Activated naive CD4-positive, alpha-beta T cell treated with anti-CD3 and anti-CD28 coated beads, Interleukin-2, amount 50 U/mL, for 72 hours (primary cell): Measurements from ENCODE around the gene SMIM44. TPM values are rescaled to one million over a fixed set of nuclear protein-coding genes. Genes with fewer than 3 reads are reported as not detected.
A peak's percentile ranks its signal among the peaks of the same experiment; 100 is the strongest.

Experiments used
- ATAC-seq, 2 donors: fragments of 150-1000 bp; cut with Tn5 transposase; 2 replicates each; pipeline ENCODE4 v1.10.0; 2021; ENCODE audit warnings: mild to moderate bottlenecking in 2 of 2, moderate library complexity in 2 of 2
- DNase-seq, 2 donors: peaks; one replicate each; pipeline ENCODE4 v3.0.0; 2021 to 2022; ENCODE audit warnings: low spot score in 2 of 2
- H3K27ac Mint-ChIP-seq, 2 donors: one replicate each; pipeline ENCODE4 v1.8.0; 2022; ENCODE audit warnings: mild to moderate bottlenecking in 2 of 2, mixed read lengths in 2 of 2
- H3K36me3 Mint-ChIP-seq, 2 donors: one replicate each; pipeline ENCODE4 v1.8.0; 2022; ENCODE audit warnings: mixed read lengths in 2 of 2
- H3K9me3 Mint-ChIP-seq, 2 donors: one replicate each; pipeline ENCODE4 v1.8.0; 2022; ENCODE audit warnings: mixed read lengths in 2 of 2
- total RNA-seq, 2 donors: library from RNA; stranded (reverse); gene quantifications; one replicate each; pipeline ENCODE4 v1.2.3, GENCODE V29; 2022

Gene SMIM44
- total RNA-seq, 2 donors from 2014 or later = not detected

DNA sequence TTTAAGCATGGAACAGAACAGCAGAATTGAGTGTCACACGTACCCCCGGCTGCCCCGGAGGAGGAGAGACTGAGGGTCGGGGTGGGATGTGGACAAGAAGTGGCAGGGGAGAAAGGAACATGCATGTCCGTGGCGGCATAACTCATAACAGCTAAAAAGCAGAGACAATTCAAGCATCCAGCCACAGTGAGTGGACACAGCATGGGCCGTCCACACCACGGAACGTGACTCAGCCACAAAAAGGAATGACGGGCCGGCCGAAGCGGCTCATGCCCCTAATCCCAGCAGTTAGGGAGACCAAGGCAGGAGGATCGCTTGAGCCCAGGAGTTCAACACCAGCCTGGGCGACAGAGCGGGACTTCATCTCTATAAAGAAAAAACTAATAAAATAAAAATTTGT, 9.7 kb upstream of the SMIM44 start:
- no peaks in the 10 kb centered on the region for H3K9me3 Mint-ChIP-seq
- H3K27ac Mint-ChIP-seq = peak overlapping the region in 1 of 2 donors; percentile 71
- ATAC-seq = no peak
- no peak for DNase-seq
- H3K36me3 Mint-ChIP-seq = no peaks in the 10 kb centered on the region

DNA sequence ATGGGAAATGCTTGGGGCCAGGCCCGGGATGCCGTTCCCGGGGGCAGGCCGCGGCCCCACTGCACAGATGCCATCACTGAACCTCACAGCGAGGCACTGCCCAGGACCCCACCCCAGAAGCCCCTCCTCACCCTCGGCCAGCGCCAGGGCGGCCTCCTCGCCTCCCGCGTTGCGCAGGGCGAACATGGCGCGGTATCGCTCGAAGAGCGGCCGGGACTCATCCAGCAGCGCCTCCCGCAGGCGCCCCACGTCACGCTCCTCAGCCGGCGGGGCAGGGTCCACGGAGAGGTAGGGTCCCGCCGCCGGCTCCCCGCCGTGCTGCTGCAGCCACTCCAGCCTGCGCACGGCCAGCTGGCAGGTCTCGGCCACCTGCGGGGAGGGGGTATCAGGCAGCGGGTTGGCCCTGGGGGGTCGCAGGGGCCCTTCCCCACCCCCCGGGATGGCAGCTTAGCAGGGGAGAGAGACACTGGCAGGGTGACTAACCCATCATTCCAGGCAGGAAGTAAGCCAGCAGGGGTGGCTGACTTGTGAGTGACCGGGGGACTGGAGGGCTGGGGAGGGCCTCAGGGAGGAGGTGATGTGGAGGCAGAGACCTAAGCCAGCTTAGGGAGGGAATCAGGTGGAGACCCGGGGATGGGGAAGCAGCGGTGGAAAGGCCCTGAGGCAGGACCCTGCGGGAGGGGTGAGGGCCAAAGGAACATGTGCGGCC, 9.0 kb upstream of the SMIM44 start:
- Mint-ChIP-seq H3K27ac (no peak overlapping the region), H3K9me3 (no peaks in the 10 kb centered on the region), H3K36me3 (no peaks in the 10 kb centered on the region)
- DNase-seq (no peak), ATAC-seq (no peak)

GRCh38 chr19:3491396-3492119, 8.3 kb upstream of the SMIM44 start:
- H3K27ac Mint-ChIP-seq = no peak overlapping the region
- no peaks in the 10 kb centered on the region for H3K36me3 Mint-ChIP-seq
- no peaks in the 10 kb centered on the region for H3K9me3 Mint-ChIP-seq

GRCh38 chr19:3482507-3483225, 575 bp downstream of the SMIM44 start:
- Mint-ChIP-seq H3K27ac (no peak overlapping the region), H3K9me3 (no peaks in the 10 kb centered on the region), H3K36me3 (no peaks in the 10 kb centered on the region)
- ATAC-seq (no peak), DNase-seq (no peak)

More at GRCh38 chr19:3491396-3492119, 8.3 kb upstream of the SMIM44 start:
- ATAC-seq (no peak), DNase-seq (no peak)

DNA sequence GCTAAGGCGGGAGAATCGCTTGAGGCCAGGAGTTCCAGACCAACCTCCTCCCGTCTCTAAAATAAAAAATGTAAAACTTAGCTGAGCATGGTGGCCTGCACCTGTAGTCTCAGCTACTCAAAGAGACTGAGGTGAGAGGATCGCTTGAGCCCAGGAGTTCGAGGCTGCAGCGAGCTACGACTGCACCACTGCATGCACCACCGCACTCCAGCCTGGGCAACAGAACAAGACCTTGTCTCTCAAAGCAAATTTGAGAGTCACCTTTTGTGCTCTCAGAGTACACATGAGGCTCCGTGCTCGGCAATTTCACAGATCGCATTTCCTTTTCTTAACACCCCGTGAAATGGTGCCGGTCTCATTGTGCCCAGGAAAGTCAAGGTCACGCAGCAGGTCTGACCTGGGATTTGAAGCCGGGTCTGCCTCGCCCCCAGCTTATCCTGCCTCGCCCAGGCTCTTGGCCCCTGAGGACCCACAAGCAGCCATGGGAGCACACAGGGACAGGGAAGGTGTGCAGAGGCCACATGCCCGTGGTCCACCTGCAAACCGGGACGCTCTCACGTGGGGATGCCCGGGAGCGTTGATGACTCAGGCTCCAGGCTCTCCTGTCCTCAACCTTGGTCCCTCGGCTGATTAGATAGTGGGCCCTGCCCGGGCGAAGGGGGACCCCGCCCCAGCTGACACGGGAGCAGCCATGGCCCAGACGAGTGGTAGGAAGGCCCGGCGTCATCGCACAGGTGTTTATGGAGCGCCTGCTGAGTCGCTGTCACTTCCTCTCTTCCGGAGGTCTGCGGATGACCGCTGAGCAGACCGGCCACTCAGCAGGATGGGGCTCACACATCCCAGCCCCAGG, 1.8 kb downstream of the SMIM44 start:
- no peaks in the 10 kb centered on the region for H3K9me3 Mint-ChIP-seq
- H3K27ac Mint-ChIP-seq = no peak overlapping the region
- H3K36me3 Mint-ChIP-seq = no peaks in the 10 kb centered on the region

DNA sequence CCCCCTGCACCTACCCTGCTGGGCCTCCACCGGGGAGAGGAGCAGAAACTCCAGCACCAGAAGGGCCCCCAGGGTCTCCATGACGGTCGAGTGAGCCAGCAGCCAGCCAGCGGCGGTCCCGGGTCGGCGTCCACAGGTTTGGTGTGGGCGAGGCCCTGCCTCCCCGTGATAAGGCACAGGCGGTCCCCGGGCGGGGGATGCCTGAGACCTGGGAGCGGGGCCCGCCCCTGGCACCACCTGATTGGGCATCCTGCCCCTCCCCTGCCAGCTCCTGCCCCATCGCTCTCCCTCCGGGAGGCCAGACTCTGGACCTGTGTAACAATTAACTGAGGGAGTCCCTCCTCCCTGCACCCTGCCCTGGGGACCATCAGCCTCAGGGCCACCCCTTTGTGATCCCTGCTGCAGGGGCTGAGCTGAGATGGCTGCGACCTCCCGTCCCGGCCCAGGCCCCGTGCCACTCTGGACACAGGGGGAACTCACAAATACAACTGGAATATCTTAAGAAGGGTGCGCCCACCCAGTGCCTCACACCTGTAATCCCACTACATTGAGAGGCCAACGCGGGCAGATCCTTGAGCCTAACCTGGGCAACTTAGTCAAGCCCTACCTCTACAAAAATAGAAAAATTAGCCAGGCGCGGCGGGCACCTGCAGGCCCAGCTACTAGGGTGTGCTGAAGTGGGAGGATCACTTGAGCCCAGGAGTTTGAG, 2.7 kb downstream of the SMIM44 start, which contains the start of gene SMIM24:
TSS of gene SMIM24 (minus strand) at position 143 of the 709 bp plus-strand sequence. CDS start at position 81, 62 bp downstream.
- Mint-ChIP-seq H3K9me3 (no peaks in the 10 kb centered on the region), H3K27ac (no peak within 1 kb of the TSS), H3K36me3 (no peaks in the 10 kb centered on the region)
- ATAC-seq (no peak), DNase-seq (no peak)

More for the DNA sequence above, 1.8 kb downstream of the SMIM44 start:
- ATAC-seq (no peak), DNase-seq (no peak)

DNA sequence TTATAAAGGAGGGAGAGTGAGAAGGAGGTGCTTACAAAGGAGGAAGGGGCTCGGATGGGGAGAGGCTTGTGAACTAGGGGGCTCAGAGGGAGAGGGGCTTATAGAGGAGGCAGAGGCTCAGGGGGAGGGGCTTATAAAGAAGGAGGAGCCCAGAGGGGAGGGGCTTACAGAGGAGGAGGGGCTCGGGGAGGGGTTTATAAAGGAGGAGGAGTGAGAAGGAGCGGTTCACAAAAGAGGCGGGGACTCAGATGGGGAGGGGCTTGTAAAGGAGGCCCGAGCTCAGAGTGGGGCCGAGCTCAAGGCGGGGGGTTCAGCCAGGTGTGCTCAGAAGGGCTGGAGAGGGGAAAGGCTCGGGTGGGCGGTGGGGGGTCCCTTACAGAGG, 3.4 kb downstream of the SMIM44 start:
- ATAC-seq (peak; percentile 19 to 37), DNase-seq (peak in 1 of 2 donors; percentile 39)
- no peak overlapping the region for H3K27ac Mint-ChIP-seq

DNA sequence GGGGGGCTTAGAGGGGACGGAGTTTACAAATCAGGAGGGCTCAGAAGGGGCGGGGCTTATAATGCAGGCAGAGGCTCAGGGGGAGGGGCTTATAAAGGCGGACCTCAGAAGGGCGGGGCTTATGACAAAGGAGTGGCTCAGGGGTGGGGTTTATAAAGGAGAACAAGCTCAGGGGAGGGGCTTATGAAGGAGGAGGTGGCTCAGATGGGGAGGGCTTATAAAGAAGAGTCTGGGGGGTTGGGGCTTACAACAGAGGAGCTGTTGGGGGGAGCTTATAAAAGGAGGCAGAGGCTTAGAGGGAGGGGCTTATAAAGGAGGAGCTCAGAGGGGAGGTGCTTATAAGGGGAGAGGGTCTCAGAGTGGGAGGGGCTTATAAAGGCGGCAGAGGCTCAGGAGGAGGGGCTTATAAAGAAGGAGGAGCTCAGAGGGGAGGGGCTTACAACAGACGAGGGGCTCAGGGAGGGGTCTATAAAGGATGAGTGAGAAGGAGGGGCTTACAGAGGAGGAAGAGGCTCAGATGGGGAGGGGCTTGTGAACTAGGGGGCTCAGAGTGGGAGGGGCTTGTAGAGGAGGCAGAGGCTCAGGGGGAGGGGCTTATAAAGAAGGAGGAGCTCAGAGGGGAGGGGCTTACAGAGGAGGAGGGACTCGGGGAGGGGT, 3.9 kb downstream of the SMIM44 start:
- DNase-seq = peak in 1 of 2 donors; percentile 51
- Mint-ChIP-seq H3K36me3 (no peaks in the 10 kb centered on the region), H3K9me3 (no peaks in the 10 kb centered on the region), H3K27ac (no peak overlapping the region)
- peak; percentile 55 to 59 for ATAC-seq

More for the DNA sequence above, 3.4 kb downstream of the SMIM44 start:
- Mint-ChIP-seq H3K36me3 (no peaks in the 10 kb centered on the region), H3K9me3 (no peaks in the 10 kb centered on the region)

DNA sequence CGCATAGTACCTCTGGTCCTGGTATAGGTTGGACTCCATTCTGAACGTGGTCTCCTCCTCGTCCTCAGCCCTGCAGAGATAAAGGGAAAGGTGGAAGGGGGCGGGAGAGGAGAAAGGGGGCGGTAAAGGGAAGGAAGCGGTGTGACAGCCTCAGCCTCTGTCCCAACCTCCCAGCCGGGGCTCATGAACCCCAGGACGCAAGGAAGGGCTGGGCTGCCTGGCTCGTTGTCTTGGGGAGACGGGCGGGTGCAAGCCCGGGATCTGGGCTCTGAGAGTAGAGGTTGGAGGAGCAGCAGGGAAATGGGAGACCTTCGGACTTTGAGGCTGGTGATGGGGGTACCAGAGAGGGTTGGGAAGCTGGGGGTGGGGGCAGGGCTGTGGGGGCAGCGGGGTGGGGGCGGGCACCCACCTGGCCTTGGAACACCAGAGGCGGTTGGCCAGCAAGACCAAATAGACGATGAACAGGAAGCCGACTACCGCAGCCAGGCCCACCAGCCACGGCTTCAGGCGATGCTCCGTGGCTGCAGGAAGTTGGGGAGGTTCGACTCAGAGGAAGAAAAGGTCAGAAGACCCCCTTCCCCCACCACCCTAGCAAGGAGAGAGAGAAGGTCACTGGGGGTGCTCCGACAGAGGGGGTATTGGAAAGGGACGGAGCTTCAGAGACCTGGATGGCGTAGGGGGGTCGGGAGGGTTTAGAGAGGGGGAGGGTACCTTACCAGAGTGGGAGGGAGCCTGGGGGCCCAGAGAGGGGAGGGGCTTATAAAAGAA, 4.6 kb downstream of the SMIM44 start:
- peak; percentile 17 to 28 for ATAC-seq
- Mint-ChIP-seq H3K36me3 (no peaks in the 10 kb centered on the region), H3K27ac (no peak overlapping the region), H3K9me3 (no peaks in the 10 kb centered on the region)
- DNase-seq = no peak

DNA sequence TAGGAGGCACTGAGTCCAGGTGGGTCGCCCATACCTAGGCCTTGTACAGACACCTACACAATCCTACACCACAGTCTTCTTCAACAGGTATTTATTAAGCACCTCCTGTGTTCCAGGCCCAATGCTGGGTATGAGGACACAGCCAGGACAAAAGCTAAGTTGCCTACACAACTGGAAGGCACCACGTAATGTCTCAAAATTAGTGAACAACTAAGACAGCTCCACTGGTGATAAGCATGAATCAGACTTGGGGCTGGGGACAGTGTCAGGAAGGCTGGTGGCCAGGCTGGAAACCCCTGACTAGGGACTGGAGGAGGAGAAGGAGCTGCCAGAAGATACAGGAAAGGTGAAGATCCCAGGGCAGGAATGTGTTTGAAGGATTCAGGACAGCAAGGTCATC, 5.3 kb downstream of the SMIM44 start:
- Mint-ChIP-seq H3K27ac (no peak overlapping the region), H3K9me3 (no peaks in the 10 kb centered on the region), H3K36me3 (no peaks in the 10 kb centered on the region)
- no peak for ATAC-seq
- no peak for DNase-seq

GRCh38 chr19:3477506-3477905, 5.7 kb downstream of the SMIM44 start:
- no peak for ATAC-seq
- H3K27ac Mint-ChIP-seq = no peak overlapping the region
- no peaks in the 10 kb centered on the region for H3K36me3 Mint-ChIP-seq
- no peaks in the 10 kb centered on the region for H3K9me3 Mint-ChIP-seq
- DNase-seq = no peak

GRCh38 chr19:3476830-3477229, 6.4 kb downstream of the SMIM44 start:
- no peak for DNase-seq
- Mint-ChIP-seq H3K27ac (no peak overlapping the region), H3K36me3 (no peaks in the 10 kb centered on the region), H3K9me3 (no peaks in the 10 kb centered on the region)
- no peak for ATAC-seq

DNA sequence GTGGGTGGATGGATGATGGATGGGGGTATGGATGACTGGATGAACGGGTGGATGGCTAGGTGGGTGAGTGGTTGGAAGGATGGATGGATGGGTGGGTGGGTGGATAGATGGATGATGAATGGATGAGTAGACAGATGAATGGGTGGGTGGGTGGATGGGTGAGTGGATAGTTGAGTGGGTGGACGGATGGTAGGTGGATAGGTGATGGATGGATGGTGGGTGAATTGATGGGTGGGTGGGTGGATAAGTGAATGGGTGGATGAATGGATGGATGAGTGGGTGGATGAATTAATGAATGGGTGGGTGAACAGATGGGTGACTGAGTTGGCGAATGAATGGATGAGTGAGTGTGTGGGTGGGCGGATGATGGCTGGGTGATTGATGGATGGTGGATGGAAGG, 7.8 kb downstream of the SMIM44 start:
- ATAC-seq (no peak), DNase-seq (no peak)
- Mint-ChIP-seq H3K9me3 (no peaks in the 10 kb centered on the region), H3K27ac (no peak overlapping the region), H3K36me3 (no peaks in the 10 kb centered on the region)

DNA sequence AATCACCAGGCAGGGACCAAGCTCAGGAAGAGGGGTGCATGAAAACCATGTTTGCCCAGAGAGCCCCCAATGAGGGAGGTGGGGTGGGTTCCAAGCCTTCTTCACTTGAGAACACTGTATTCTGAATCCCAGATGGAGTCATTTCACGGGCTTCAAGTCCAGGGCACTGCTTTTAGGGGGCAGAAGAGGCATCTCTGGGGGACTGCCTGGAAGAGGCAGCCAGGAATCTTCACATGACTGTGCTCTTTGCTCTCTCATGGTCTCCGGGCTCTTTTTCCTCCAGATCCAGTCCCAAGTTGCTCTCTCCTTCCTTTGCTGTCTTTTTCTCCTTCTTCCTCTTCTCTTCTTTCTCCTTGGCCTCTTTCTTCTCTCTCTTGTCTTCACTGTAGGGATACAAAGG, 8.6 kb downstream of the SMIM44 start:
- no peaks in the 10 kb centered on the region for H3K36me3 Mint-ChIP-seq
- ATAC-seq (no peak), DNase-seq (no peak)
- H3K27ac Mint-ChIP-seq = no peak overlapping the region
- H3K9me3 Mint-ChIP-seq = no peaks in the 10 kb centered on the region

- no peak for ATAC-seq
- Mint-ChIP-seq H3K27ac (no peak overlapping the region), H3K36me3 (no peaks in the 10 kb centered on the region), H3K9me3 (no peaks in the 10 kb centered on the region)
- DNase-seq = no peak
These were observed 9.2 kb downstream of the SMIM44 start for GRCh38 chr19:3474010-3474409.
